Loucy (cell line): Measurements from ENCODE around the gene PRRG3.

Experiments
- CTCF ChIP-seq: fragments of 200-600 bp; sonication (generic); conservative IDR thresholded peaks from 2 replicates; pipeline ENCODE4 v1.5.1; 2014; ENCODE audit warnings: mild to moderate bottlenecking, antibody characterized with exemption, low read length
- EZH2phosphoT487 ChIP-seq: fragments of 200-600 bp; IDR thresholded peaks from 2 replicates; pipeline ENCODE4 v1.6.1; 2018; ENCODE audit warnings: antibody characterized with exemption, mild to moderate bottlenecking, moderate library complexity, borderline replicate concordance

GRCh38 chrX:151750511-151750910 lies 55.3 kb downstream of the PRRG3 start:
- TF ChIP-seq CTCF (no peak), EZH2phosphoT487 (no peak)
